ENCODE data around the gene HOXD10.

DNA sequence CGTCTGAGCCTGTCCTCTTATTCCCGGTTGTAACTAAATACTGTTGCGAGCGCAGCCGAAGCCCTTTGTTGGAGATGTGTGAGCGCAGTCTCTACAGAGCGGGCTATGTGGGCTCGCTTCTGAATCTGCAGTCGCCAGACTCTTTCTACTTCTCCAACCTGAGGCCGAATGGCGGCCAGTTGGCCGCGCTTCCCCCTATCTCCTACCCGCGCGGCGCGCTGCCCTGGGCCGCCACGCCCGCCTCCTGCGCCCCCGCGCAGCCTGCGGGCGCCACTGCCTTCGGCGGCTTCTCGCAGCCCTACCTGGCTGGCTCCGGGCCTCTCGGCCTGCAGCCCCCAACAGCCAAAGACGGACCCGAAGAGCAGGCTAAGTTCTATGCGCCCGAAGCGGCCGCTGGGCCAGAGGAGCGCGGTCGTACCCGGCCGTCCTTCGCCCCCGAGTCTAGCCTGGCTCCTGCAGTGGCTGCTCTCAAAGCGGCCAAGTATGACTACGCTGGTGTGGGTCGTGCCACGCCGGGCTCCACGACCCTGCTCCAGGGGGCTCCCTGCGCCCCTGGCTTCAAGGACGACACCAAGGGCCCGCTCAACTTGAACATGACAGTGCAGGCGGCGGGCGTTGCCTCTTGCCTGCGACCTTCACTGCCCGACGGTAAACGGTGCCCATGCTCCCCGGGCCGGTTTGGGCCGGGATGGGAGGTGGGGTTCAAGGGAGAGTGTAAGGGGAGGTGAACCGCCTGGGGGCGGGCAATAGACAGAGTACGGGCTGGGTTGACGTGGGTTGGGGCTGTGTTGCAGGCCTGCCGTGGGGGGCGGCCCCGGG is 16.6 kb upstream of the HOXD10 start, which contains the start of gene HOXD12:
- TF ChIP-seq EZH2 (IDR thresholded peaks at IDR 0.05; ENCODE audit: insufficient read depth, poor library complexity, severe bottlenecking) (no peak), EZH2phosphoT487 (IDR thresholded peaks at IDR 0.05; ENCODE audit: insufficient read depth, low read depth) (no peak)

All from GM23248 (cell line).